ENCODE data around the gene LDHA. TPM values are rescaled to one million over a fixed set of nuclear protein-coding genes. Genes with fewer than 3 reads are reported as not detected.

LDHA gene
- polyA plus RNA-seq, 2 of the 4 experiments (the other 2 are of a cell fraction): 2,571 to 4,418 TPM

- TF ChIP-seq USF2 (IDR thresholded peaks at IDR 0.05) (no peak), FOXS1 (CRISPR knock-in tag; IDR thresholded peaks at IDR 0.05) (no peak)
Observed at GRCh38 chr11:18347471-18348125, 46.8 kb upstream of the LDHA start (continued).

GRCh38 chr11:18352581-18352980 is 41.8 kb upstream of the LDHA start:
- POLR2A ChIA-PET: interaction anchor here (1.6 kb wide), 1 partner anchor 41 kb away, joined by 5 read pairs; the partner anchor contains the start of gene LDHA
- Histone ChIP-seq H3K27ac (no peak overlapping the region), H3K4me2 (no peak overlapping the region), H3K4me3 (no peak overlapping the region), H3K9me3 (no peaks in the 10 kb centered on the region), H3K4me1 (peaks cover 7% of the 10 kb centered on the region)
- TF ChIP-seq RFX5 (IDR thresholded peaks at IDR 0.05) (no peak), RAD21 (conservative IDR thresholded peaks at IDR 0.05 in 1 of 2, IDR thresholded peaks at IDR 0.05 in 1 of 2) (no peak), CTCF (IDR thresholded peaks at IDR 0.05) (no peak), MAX (IDR thresholded peaks at IDR 0.05) (no peak), POLR2A (IDR thresholded peaks at IDR 0.05; ENCODE audit: low read length) (no peak), RCOR1 (IDR thresholded peaks at IDR 0.05; ENCODE audit: low read depth, low read length) (no peak), SREBF2 (IDR thresholded peaks at IDR 0.05) (no peak), ATOH8 (CRISPR knock-in tag; IDR thresholded peaks at IDR 0.05; ENCODE audit: low read depth) (no peak), JUNB (IDR thresholded peaks at IDR 0.05) (no peak), FOSB (CRISPR knock-in tag; IDR thresholded peaks at IDR 0.05) (no peak)
- CTCF ChIA-PET: interaction anchor here (0.6 to 1.4 kb wide), 2 partner anchors 8 to 21 kb away, joined by 3 to 4 read pairs; no protein-coding TSS in a partner anchor
- no peak for DNase-seq (ENCODE audit: low read depth in 1 of 2, low spot score in 1 of 2)
- WGBS (ENCODE audit: missing lambda C conversion rate): 76% methylated on average over 3 of the region's 3 CpGs
- no peak for FAIRE-seq
- ATAC-seq: no peak

- no peak for DNase-seq (ENCODE audit: low read depth in 1 of 2, low spot score in 1 of 2)
- H3K4me2 ChIP-seq: no peak overlapping the region
- H3K4me1 ChIP-seq: no peaks in the 10 kb centered on the region
- CTCF ChIA-PET: interaction anchor here (1.0 to 2.2 kb wide), 2 partner anchors 9 to 51 kb away, joined by 3 to 5 read pairs; no protein-coding TSS in a partner anchor
- no peak overlapping the region for H3K4me3 ChIP-seq
- TF ChIP-seq CHD4 (IDR thresholded peaks at IDR 0.05; ENCODE audit: borderline replicate concordance) (no peak), NR3C1 (IDR thresholded peaks at IDR 0.05) (no peak), HOXB13 (CRISPR knock-in tag; IDR thresholded peaks at IDR 0.05; ENCODE audit: low read depth) (no peak), REST (IDR thresholded peaks at IDR 0.05) (no peak), HOXA7 (CRISPR knock-in tag; IDR thresholded peaks at IDR 0.05) (no peak), BCL3 (IDR thresholded peaks at IDR 0.05) (no peak), RAD21 (conservative IDR thresholded peaks at IDR 0.05 in 1 of 2, IDR thresholded peaks at IDR 0.05 in 1 of 2) (no peak)
- ATAC-seq: no peak
- H3K9me3 ChIP-seq: no peaks in the 10 kb centered on the region
- no peak for FAIRE-seq
- WGBS (ENCODE audit: missing lambda C conversion rate): 88% methylated on average over 4 of the region's 4 CpGs
- POLR2A ChIA-PET: interaction anchor here (0.5 kb wide), 1 partner anchor 33 kb away, joined by 3 read pairs; no protein-coding TSS in a partner anchor
- H3K27ac ChIP-seq: no peak overlapping the region
Observed at GRCh38 chr11:18358646-18359045, 35.7 kb upstream of the LDHA start.

Data from A549 (cell line).